WERI-Rb-1 (cell line): ENCODE data around the gene EPOP.

Experiments used
- DNase-seq: peaks from one replicate; pipeline ENCODE4 v3.0.0-alpha.2; 2020
- H3K27ac ChIP-seq: fragments of 250-450 bp; sonication (Bioruptor Pico); 2 replicates; pipeline ENCODE4 v1.5.1; 2020; ENCODE audit warnings: mild to moderate bottlenecking, moderate library complexity
- H3K27me3 ChIP-seq: fragments of 250-450 bp; sonication (Bioruptor Pico); 2 replicates; pipeline ENCODE4 v1.5.1; 2021; ENCODE audit warnings: mild to moderate bottlenecking, low read depth, moderate library complexity; ENCODE audit not compliant: insufficient read depth, severe bottlenecking
- H3K36me3 ChIP-seq: fragments of 250-450 bp; sonication (Bioruptor Pico); 2 replicates; pipeline ENCODE4 v1.5.1; 2020; ENCODE audit warnings: mild to moderate bottlenecking, moderate library complexity
- H3K4me3 ChIP-seq: 2 replicates; pipeline ENCODE4 v1.5.1; 2011; ENCODE audit warnings: low read depth, mild to moderate bottlenecking, control low read depth, low read length
- H3K9me3 ChIP-seq: fragments of 250-450 bp; sonication (Bioruptor Pico); 2 replicates; pipeline ENCODE4 v1.5.1; 2021; ENCODE audit warnings: mild to moderate bottlenecking, moderate library complexity; ENCODE audit not compliant: severe bottlenecking
- CTCF ChIP-seq: IDR thresholded peaks from 2 replicates; pipeline ENCODE4 v1.5.1; 2011; ENCODE audit warnings: low read depth, mild to moderate bottlenecking, control low read depth, inconsistent platforms, low read length

Gene EPOP

GRCh38 chr17:38707678-38708351 lies 33.1 kb upstream of the EPOP start:
- TF ChIP-seq CTCF, result no peak
- DNase-seq, result no peak
- Histone ChIP-seq H3K27me3 (no peaks in the 10 kb centered on the region), H3K4me3 (no peak overlapping the region), H3K36me3 (peaks cover 65% of the 10 kb centered on the region), H3K9me3 (no peaks in the 10 kb centered on the region), H3K27ac (no peak overlapping the region)

GRCh38 chr17:38706505-38707216 lies 31.9 kb upstream of the EPOP start:
- Histone ChIP-seq H3K36me3 (peaks cover 54% of the 10 kb centered on the region), H3K9me3 (no peaks in the 10 kb centered on the region), H3K27me3 (no peaks in the 10 kb centered on the region), H3K27ac (peak overlapping the region; percentile 60), H3K4me3 (peak overlapping the region; percentile 83)
- no peak for DNase-seq
- TF ChIP-seq CTCF, result no peak

- Histone ChIP-seq H3K27me3 (no peaks in the 10 kb centered on the region), H3K9me3 (no peaks in the 10 kb centered on the region), H3K36me3 (peaks cover 48% of the 10 kb centered on the region), H3K27ac (peak overlapping the region; percentile 60), H3K4me3 (peak overlapping the region; percentile 83)
- DNase-seq, result peak; percentile 71
- no peak for TF ChIP-seq CTCF
These were observed 31.2 kb upstream of the EPOP start for GRCh38 chr17:38705803-38706504.

- Histone ChIP-seq H3K9me3 (no peaks in the 10 kb centered on the region), H3K36me3 (peaks cover 43% of the 10 kb centered on the region), H3K27me3 (no peaks in the 10 kb centered on the region), H3K27ac (peak overlapping the region; percentile 99), H3K4me3 (peak overlapping the region; percentile 83)
- DNase-seq, result no peak
- TF ChIP-seq CTCF, result no peak
These were observed 30.7 kb upstream of the EPOP start for GRCh38 chr17:38705523-38705802.

GRCh38 chr17:38704606-38705522 lies 30.1 kb upstream of the EPOP start, which contains the start of gene MLLT6:
Gene MLLT6 (plus strand): TSS chr17:38705273. CDS start chr17:38705633, 360 bp downstream.
- Histone ChIP-seq H3K4me3 (peak within 1 kb of the TSS; percentile 89), H3K27me3 (no peaks in the 10 kb centered on the region), H3K27ac (peak within 1 kb of the TSS; percentile 99)

More at GRCh38 chr17:38704606-38705522, 30.1 kb upstream of the EPOP start, which contains the start of gene MLLT6:
- DNase-seq, result peak; percentile 77
- no peak for TF ChIP-seq CTCF
- Histone ChIP-seq H3K9me3 (no peaks in the 10 kb centered on the region), H3K36me3 (peaks cover 37% of the 10 kb centered on the region)
